H1 (cell line): ENCODE results near the gene POU6F2. TPM values are rescaled to one million over a fixed set of nuclear protein-coding genes. Genes with fewer than 3 reads are reported as not detected.

Source experiments
- CTCF ChIA-PET: fragments of 300-600 bp; sonication (Branson Sonifier 250); formaldehyde crosslinking; loops from one replicate; lab custom pipeline; 2021; ENCODE audit not compliant: partially characterized antibody; lab: Charles Lee
- POLR2A ChIA-PET: fragments of 300-600 bp; sonication (Branson Sonifier 250); formaldehyde crosslinking; loops from one replicate; lab custom pipeline; 2021; ENCODE audit warnings: inconsistent platforms; ENCODE audit not compliant: partially characterized antibody; lab: Charles Lee
- DNase-seq, 2 experiments: peaks; one replicate each; pipeline versions ENCODE4 v3.0.0 to v3.0.0-alpha.2; 2010 to 2022; ENCODE audit warnings: low spot score in 2 of 2, low read depth in 1 of 2, mixed read lengths in 1 of 2
- FAIRE-seq: peaks from 2 replicates; lab custom pipeline; 2011; peaks lifted over from hg19 to GRCh38; lab: Jason Lieb, UNC
- H2AFZ ChIP-seq: 2 replicates; pipeline ENCODE4 v1.8.1; 2012; ENCODE audit warnings: low read length, inconsistent platforms
- H2AK5ac ChIP-seq: 2 replicates; pipeline ENCODE4 v1.6.1; 2013; ENCODE audit warnings: low read depth, low read length
- H2BK120ac ChIP-seq: replicated peaks from 2 replicates; pipeline ENCODE3; 2013; ENCODE audit warnings: low read depth, low read length, inconsistent platforms
- H2BK12ac ChIP-seq: 2 replicates; pipeline ENCODE4 v1.6.1; 2013; ENCODE audit warnings: low read depth, low read length
- H2BK15ac ChIP-seq: 2 replicates; pipeline ENCODE4 v1.6.1; 2013; ENCODE audit warnings: low read length
- H2BK20ac ChIP-seq: 2 replicates; pipeline ENCODE4 v1.6.1; 2013; ENCODE audit warnings: low read length
- H2BK5ac ChIP-seq: 2 replicates; pipeline ENCODE4 v1.6.1; 2013; ENCODE audit warnings: low read depth, low read length
- H3K14ac ChIP-seq: 2 replicates; pipeline ENCODE4 v1.6.1; 2013; ENCODE audit warnings: inconsistent platforms; ENCODE audit not compliant: insufficient read length
- H3K18ac ChIP-seq: 2 replicates; pipeline ENCODE4 v1.6.1; 2013; ENCODE audit warnings: low read length; ENCODE audit errors: extremely low read depth
- H3K23ac ChIP-seq: 2 replicates; pipeline ENCODE4 v1.6.1; 2013; ENCODE audit warnings: inconsistent platforms; ENCODE audit not compliant: insufficient read length
- H3K23me2 ChIP-seq: 2 replicates; pipeline ENCODE4 v1.6.1; 2013; ENCODE audit warnings: low read depth, low read length
- H3K27ac ChIP-seq: 2 replicates; pipeline ENCODE4 v1.6.1; 2011; ENCODE audit warnings: low read depth, low read length, inconsistent platforms
- H3K27me3 ChIP-seq, 4 experiments: replicated peaks in 1 of 4; 1 replicate in 1 of 4; 2 replicates in 3 of 4; pipeline versions ENCODE4 v1.6.1 to v1.8.1; 2011 to 2013; ENCODE audit warnings: low read length in 3 of 4, mild to moderate bottlenecking in 3 of 4, inconsistent platforms in 2 of 4, mixed read lengths in 2 of 4, moderate library complexity in 1 of 4; ENCODE audit not compliant: control insufficient read depth in 3 of 4, insufficient read depth in 3 of 4; ENCODE audit errors: extremely low read depth in 1 of 4
- H3K36me3 ChIP-seq, 4 experiments: 2 replicates each; pipeline versions ENCODE4 v1.6.1 to v1.8.1; 2011 to 2013; ENCODE audit warnings: mild to moderate bottlenecking in 4 of 4, low read length in 3 of 4, moderate library complexity in 2 of 4, control low read depth in 1 of 4, inconsistent platforms in 1 of 4; ENCODE audit not compliant: insufficient read depth in 4 of 4, control insufficient read depth in 2 of 4
- H3K4ac ChIP-seq: replicated peaks from 2 replicates; pipeline ENCODE3; 2013; ENCODE audit warnings: low read length, low read depth, mixed read lengths, inconsistent platforms; ENCODE audit not compliant: insufficient read length
- H3K4me1 ChIP-seq, 4 experiments: replicated peaks in 1 of 4; 1 replicate in 1 of 4; 2 replicates in 3 of 4; pipeline versions ENCODE4 v1.6.1 to v1.8.1; 2011 to 2013; ENCODE audit warnings: low read length in 3 of 4, inconsistent platforms in 2 of 4, mixed read lengths in 1 of 4; ENCODE audit not compliant: insufficient read depth in 4 of 4, control insufficient read depth in 3 of 4
- H3K4me2 ChIP-seq, 2 experiments: 2 replicates each; pipeline versions ENCODE4 v1.6.1 to v1.8.1; 2011 to 2013; ENCODE audit warnings: low read depth in 2 of 2, low read length in 2 of 2, control low read depth in 1 of 2, inconsistent platforms in 1 of 2, mild to moderate bottlenecking in 1 of 2; ENCODE audit not compliant: insufficient read depth in 1 of 2
- H3K4me3 ChIP-seq, 4 experiments: fragments of 200-600, 300-600 bp in 1 of 4; sonication (generic), shearing (Covaris generic), sonication (Bioruptor Twin) in 1 of 4; 2 replicates each; pipeline versions ENCODE4 v1.5.1 to v1.8.1; 2011 to 2016; ENCODE audit warnings: low read length in 4 of 4, low read depth in 3 of 4, control low read depth in 2 of 4, inconsistent platforms in 2 of 4, mild to moderate bottlenecking in 2 of 4, mixed read lengths in 1 of 4, moderate library complexity in 1 of 4; ENCODE audit not compliant: insufficient read depth in 2 of 4; ENCODE audit errors: extremely low read depth in 1 of 4
- H3K56ac ChIP-seq: replicated peaks from 2 replicates; pipeline ENCODE3; 2013; ENCODE audit warnings: low read depth, mild to moderate bottlenecking, mixed read lengths, low read length, inconsistent platforms; ENCODE audit not compliant: insufficient read length
- H3K79me1 ChIP-seq: 2 replicates; pipeline ENCODE4 v1.6.1; 2013; ENCODE audit warnings: low read depth, low read length, control low read depth
- H3K79me2 ChIP-seq, 2 experiments: 2 replicates each; pipeline versions ENCODE4 v1.6.1 to v1.8.1; 2012 to 2013; ENCODE audit warnings: low read length in 2 of 2, mild to moderate bottlenecking in 2 of 2, inconsistent platforms in 1 of 2; ENCODE audit not compliant: insufficient read depth in 2 of 2, control insufficient read depth in 1 of 2
- H3K9ac ChIP-seq, 4 experiments: replicated peaks in 1 of 4; 1 replicate in 1 of 4; 2 replicates in 3 of 4; pipeline versions ENCODE4 v1.6.1 to v1.8.1; 2011 to 2013; ENCODE audit warnings: low read depth in 3 of 4, low read length in 3 of 4, control low read depth in 2 of 4, mild to moderate bottlenecking in 2 of 4, moderate library complexity in 2 of 4, inconsistent platforms in 1 of 4; ENCODE audit errors: extremely low read depth in 1 of 4
- H3K9me3 ChIP-seq, 2 experiments: 2 replicates each; pipeline versions ENCODE4 v1.6.1 to v1.8.1; 2012 to 2013; ENCODE audit warnings: mild to moderate bottlenecking in 2 of 2, moderate library complexity in 2 of 2, control low read depth in 1 of 2, inconsistent platforms in 1 of 2, low read depth in 1 of 2, low read length in 1 of 2, mixed read lengths in 1 of 2; ENCODE audit not compliant: insufficient read depth in 2 of 2
- H4K20me1 ChIP-seq, 2 experiments: replicated peaks in 1 of 2; 2 replicates each; pipeline versions ENCODE3 to v1.8.1; 2011 to 2013; ENCODE audit warnings: inconsistent platforms in 2 of 2, low read length in 2 of 2, mild to moderate bottlenecking in 1 of 2; ENCODE audit not compliant: insufficient read depth in 2 of 2, control insufficient read depth in 1 of 2
- H4K5ac ChIP-seq: 2 replicates; pipeline ENCODE4 v1.6.1; 2013; ENCODE audit warnings: low read length, low read depth, mixed read lengths, inconsistent platforms; ENCODE audit not compliant: insufficient read length
- H4K8ac ChIP-seq: 2 replicates; pipeline ENCODE4 v1.8.0; 2013; ENCODE audit warnings: mild to moderate bottlenecking, moderate library complexity, low read length, inconsistent platforms; ENCODE audit not compliant: insufficient read depth; ENCODE audit errors: extremely low read depth
- H4K91ac ChIP-seq: replicated peaks from 2 replicates; pipeline ENCODE3; 2013; ENCODE audit warnings: low read length, mixed read lengths, inconsistent platforms; ENCODE audit not compliant: insufficient read length
- BCL11A ChIP-seq, 2 experiments: IDR thresholded peaks; one replicate each; pipeline ENCODE4 v1.6.1; 2011; ENCODE audit warnings: low read depth in 2 of 2, low read length in 2 of 2, mild to moderate bottlenecking in 2 of 2
- BRCA1 ChIP-seq: IDR thresholded peaks from 2 replicates; pipeline ENCODE4 v1.6.1; 2012; ENCODE audit warnings: low read depth, low read length, improper control_type of control experiment
- CBX5 ChIP-seq: fragments of 300-800, 300-1000 bp; sonication (generic); IDR thresholded peaks from 2 replicates; pipeline ENCODE4 v1.7.1; 2016; ENCODE audit warnings: antibody characterized with exemption, low read length, low read depth
- CBX8 ChIP-seq: fragments of 300-800, 300-1000 bp; sonication (generic); IDR thresholded peaks from 2 replicates; pipeline ENCODE4 v1.7.1; 2016; ENCODE audit warnings: low read depth, low read length, borderline replicate concordance
- CHD2 ChIP-seq: IDR thresholded peaks from 2 replicates; pipeline ENCODE4 v1.6.1; 2012; ENCODE audit warnings: low read length, improper control_type of control experiment
- EGR1 ChIP-seq: IDR thresholded peaks from 2 replicates; pipeline ENCODE4 v1.6.1; 2011; ENCODE audit warnings: low read depth, low read length, borderline replicate concordance
- GTF2F1 ChIP-seq: IDR thresholded peaks from 2 replicates; pipeline ENCODE4 v1.6.1; 2012; ENCODE audit warnings: low read depth, low read length, improper control_type of control experiment, borderline replicate concordance
- JUND ChIP-seq: IDR thresholded peaks from 2 replicates; pipeline ENCODE4 v1.6.1; 2011; ENCODE audit warnings: mild to moderate bottlenecking, improper control_type of control experiment, low read length
- NRF1 ChIP-seq: IDR thresholded peaks from 2 replicates; pipeline ENCODE4 v1.6.1; 2011; ENCODE audit warnings: mild to moderate bottlenecking, low read depth, low read length, improper control_type of control experiment
- POU5F1 ChIP-seq: IDR thresholded peaks from 2 replicates; pipeline ENCODE4 v1.6.1; 2011; ENCODE audit warnings: low read depth, mild to moderate bottlenecking, low read length, moderate library complexity
- RNF2 ChIP-seq: fragments of 200-900, 300-1000 bp; sonication (generic); IDR thresholded peaks from 2 replicates; pipeline ENCODE4 v1.7.1; 2016; ENCODE audit warnings: borderline replicate concordance, low read depth, mild to moderate bottlenecking, antibody characterized with exemption, low read length; ENCODE audit not compliant: poor library complexity, severe bottlenecking; ENCODE audit errors: missing control alignments
- SIX5 ChIP-seq: IDR thresholded peaks from 2 replicates; pipeline ENCODE4 v1.6.1; 2011; ENCODE audit warnings: mild to moderate bottlenecking, low read depth, low read length
- SP4 ChIP-seq: IDR thresholded peaks from 2 replicates; pipeline ENCODE4 v1.6.1; 2012; ENCODE audit warnings: low read length, inconsistent platforms
- TAF7 ChIP-seq: optimal IDR thresholded peaks from 2 replicates; pipeline ENCODE3; 2011; ENCODE audit warnings: low read depth, mild to moderate bottlenecking, inconsistent platforms, low read length, moderate library complexity, borderline replicate concordance
- TBP ChIP-seq: IDR thresholded peaks from 2 replicates; pipeline ENCODE4 v1.6.1; 2011; ENCODE audit warnings: low read depth, low read length, improper control_type of control experiment
- WGBS, 2 experiments: shearing (Covaris generic) in 1 of 2; methylation state at CpG; one replicate each; pipeline versions ENCODE4 v1.1.6 to v1.1.7; 2013 to 2015; ENCODE audit warnings: low lambda C conversion rate in 2 of 2, mixed read lengths in 2 of 2, inconsistent platforms in 1 of 2, low coverage in 1 of 2, missing lambda C conversion rate in 1 of 2; ENCODE audit not compliant: insufficient replicate concordance in 2 of 2, insufficient coverage in 1 of 2, insufficient read length in 1 of 2; ENCODE audit errors: extremely low coverage in 1 of 2, missing lambda C conversion rate in 1 of 2; 5-methylcytosine and 5-hydroxymethylcytosine counted together
- polyA plus RNA-seq, 7 experiments: library from polyadenylated mRNA; depleted of rRNA in 3 of 7; stranded (reverse) in 5 of 7; unstranded in 2 of 7; fragments of >200 nt in 5 of 7; fragments of 200-250 nt in 2 of 7; gene quantifications; 1 replicate in 5 of 7; 2 replicates in 1 of 7; 4 replicates in 1 of 7; pipeline versions ENCODE4 v1.2.1 to v1.2.3, GENCODE V29; 2011 to 2013; ENCODE audit warnings: missing spikeins in 2 of 7, mixed read lengths in 2 of 7
- total RNA-seq: library from RNA; stranded (reverse); fragmentation: NEBNext Ultra II Directional; extraction: Animal tissue kit (Norgen Biotek cat#: 25700); gene quantifications from 2 replicates; pipeline ENCODE4 v1.2.1, GENCODE V29; 2021
- TF ChIP-seq, protein P1 (sequence below): IDR thresholded peaks from 2 replicates; pipeline ENCODE4 v1.6.1; 2012; ENCODE audit warnings: inconsistent platforms

The POU6F2 gene
- total and polyA plus RNA-seq, 2 of the 8 experiments (the other 6 are each of a cell fraction or from before 2014, with no cell fraction given), result 1.1 to 2.0 TPM

DNA sequence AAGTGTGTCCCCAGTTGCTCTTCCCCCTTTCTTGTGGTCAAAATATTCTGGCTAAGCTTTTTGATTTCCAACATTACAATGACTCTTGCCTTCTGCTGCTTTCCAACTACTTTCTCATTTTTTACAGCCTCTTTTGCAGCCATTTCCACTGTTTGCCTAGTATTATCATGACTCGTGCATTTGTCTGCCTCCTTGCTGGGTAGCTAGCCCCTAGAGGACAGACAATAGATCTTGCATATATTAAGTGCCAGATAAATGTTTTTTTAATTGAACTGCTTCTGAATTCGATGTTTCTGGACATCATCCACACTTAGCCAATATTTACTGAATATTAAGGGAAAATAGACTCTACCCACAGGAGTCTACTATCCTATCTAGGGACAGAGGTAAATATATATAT, 124.5 kb downstream of the POU6F2 start:
- Histone ChIP-seq H2BK20ac (no peak overlapping the region), H4K20me1 (no peaks in the 10 kb centered on the region), H2BK15ac (no peak overlapping the region), H2BK120ac (no peak overlapping the region), H3K79me1 (no peaks in the 10 kb centered on the region), H3K27me3 (no peaks in the 10 kb centered on the region), H2AFZ (no peak overlapping the region), H3K27ac (no peak overlapping the region), H4K91ac (no peak overlapping the region), H3K4ac (no peak overlapping the region), H3K23me2 (no peaks in the 10 kb centered on the region), H2BK5ac (no peak overlapping the region), H4K5ac (no peak overlapping the region), H3K4me3 (no peak overlapping the region), H4K8ac (no peak overlapping the region), H3K4me1 (no peaks in the 10 kb centered on the region), H3K56ac (no peak overlapping the region), H3K18ac (no peak overlapping the region), H3K9me3 (no peaks in the 10 kb centered on the region), H3K14ac (no peak overlapping the region), H2BK12ac (no peak overlapping the region), H3K4me2 (no peak overlapping the region), H3K9ac (no peak overlapping the region), H3K79me2 (no peaks in the 10 kb centered on the region), H3K23ac (no peak overlapping the region), H3K36me3 (no peaks in the 10 kb centered on the region), H2AK5ac (no peak overlapping the region)
- no peak for FAIRE-seq
- WGBS, 2 experiments, result 84% methylated on average over 2 of the region's 2 CpGs; no CpG with 5 or more reads in 1 of the 2 experiments
- ChIA-PET POLR2A (interaction anchor here (1.1 kb wide), 1 partner anchor 215 kb away, joined by 3 read pairs; no protein-coding TSS in a partner anchor), CTCF (no interaction called here)
- no peak for DNase-seq
- TF ChIP-seq, protein P1, sequence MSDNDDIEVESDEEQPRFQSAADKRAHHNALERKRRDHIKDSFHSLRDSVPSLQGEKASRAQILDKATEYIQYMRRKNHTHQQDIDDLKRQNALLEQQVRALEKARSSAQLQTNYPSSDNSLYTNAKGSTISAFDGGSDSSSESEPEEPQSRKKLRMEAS, result no peak
- TF ChIP-seq SIX5 (no peak), TBP (no peak), RNF2 (no peak), BCL11A (IDR thresholded peaks at IDR 0.05; ENCODE audit: low read depth in 2 of 2, low read length in 2 of 2) (no peak), EGR1 (no peak), CHD2 (no peak), JUND (no peak), NRF1 (no peak), TAF7 (no peak), CBX8 (no peak), POU5F1 (no peak), CBX5 (no peak), GTF2F1 (no peak), SP4 (no peak), BRCA1 (no peak)
